GM04503 (cell line): ENCODE measurements around the gene CGB8.

Experiments
- DNase-seq: peaks from one replicate; pipeline ENCODE4 v3.0.0-alpha.2; 2012; ENCODE audit warnings: low read depth

Gene CGB8

GRCh38 chr19:49006905-49007304 lies 42.0 kb downstream of the CGB8 start:
- DNase-seq = no peak

- no peak for DNase-seq
These were observed 43.8 kb downstream of the CGB8 start for GRCh38 chr19:49004964-49005614.

DNA sequence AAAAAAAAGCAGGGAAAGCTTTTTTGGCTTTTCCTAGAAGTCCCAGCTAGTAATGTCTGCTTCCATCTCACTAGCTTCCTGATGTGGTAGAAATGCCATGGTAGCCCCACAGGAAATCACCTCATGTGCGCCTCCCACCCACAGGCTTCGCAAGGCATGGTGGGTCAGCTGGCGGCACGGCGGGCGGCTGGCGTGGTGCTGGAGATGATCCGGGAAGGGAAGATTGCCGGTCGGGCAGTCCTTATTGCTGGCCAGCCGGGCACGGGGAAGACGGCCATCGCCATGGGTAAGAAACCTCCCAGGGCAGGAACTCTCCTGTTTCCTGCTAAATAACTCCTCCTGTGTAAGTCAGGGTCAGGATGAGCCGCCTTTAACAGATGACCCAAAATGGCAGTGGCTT lies 44.8 kb downstream of the CGB8 start:
- no peak for DNase-seq

DNA sequence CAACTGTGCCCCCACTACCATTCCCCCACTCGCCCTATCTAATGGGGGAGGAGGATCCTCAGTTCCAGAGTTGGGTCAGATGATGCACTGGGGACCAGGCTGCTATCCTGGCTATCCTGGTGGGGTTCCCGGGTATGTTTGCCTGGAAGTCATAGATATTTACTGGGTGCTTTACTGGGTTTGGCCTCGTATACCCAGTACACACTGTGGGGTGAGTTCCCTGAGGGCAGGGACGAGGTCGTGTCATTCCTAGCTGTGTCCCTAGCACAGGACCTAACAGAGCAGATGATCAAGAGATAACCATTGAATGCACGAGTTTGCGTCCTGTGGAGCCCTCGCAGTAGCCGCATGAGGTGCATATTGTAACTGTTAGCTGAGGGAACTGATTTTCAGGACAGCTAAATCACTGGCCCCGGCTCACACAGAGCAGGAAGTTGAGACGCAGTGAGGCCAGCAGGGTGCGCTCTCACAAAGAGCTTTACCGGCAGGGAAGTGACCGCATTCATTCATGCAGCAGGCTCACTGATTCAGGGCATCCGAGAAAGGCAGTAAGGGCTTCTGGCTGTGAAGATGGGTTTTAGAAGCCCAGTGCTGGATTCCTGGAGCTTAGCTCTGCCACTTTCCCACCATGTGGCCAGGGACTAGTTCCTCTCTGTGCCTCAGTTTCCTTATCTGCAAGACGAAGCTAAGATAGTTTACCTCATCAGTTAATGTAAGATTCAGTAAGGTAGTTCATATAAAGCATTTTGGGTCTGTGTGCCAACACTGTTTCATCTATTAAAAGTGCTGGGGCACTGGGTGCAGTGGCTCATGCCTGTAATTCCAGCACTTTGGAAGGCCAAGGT lies 49.2 kb downstream of the CGB8 start:
- no peak for DNase-seq

- no peak for DNase-seq
These were observed 50.9 kb downstream of the CGB8 start for GRCh38 chr19:48997972-48998371.
